Measurements from ENCODE around the gene GRIN2D.
A peak's percentile ranks its signal among the peaks of the same experiment; 100 is the strongest.

GRIN2D gene

DNA sequence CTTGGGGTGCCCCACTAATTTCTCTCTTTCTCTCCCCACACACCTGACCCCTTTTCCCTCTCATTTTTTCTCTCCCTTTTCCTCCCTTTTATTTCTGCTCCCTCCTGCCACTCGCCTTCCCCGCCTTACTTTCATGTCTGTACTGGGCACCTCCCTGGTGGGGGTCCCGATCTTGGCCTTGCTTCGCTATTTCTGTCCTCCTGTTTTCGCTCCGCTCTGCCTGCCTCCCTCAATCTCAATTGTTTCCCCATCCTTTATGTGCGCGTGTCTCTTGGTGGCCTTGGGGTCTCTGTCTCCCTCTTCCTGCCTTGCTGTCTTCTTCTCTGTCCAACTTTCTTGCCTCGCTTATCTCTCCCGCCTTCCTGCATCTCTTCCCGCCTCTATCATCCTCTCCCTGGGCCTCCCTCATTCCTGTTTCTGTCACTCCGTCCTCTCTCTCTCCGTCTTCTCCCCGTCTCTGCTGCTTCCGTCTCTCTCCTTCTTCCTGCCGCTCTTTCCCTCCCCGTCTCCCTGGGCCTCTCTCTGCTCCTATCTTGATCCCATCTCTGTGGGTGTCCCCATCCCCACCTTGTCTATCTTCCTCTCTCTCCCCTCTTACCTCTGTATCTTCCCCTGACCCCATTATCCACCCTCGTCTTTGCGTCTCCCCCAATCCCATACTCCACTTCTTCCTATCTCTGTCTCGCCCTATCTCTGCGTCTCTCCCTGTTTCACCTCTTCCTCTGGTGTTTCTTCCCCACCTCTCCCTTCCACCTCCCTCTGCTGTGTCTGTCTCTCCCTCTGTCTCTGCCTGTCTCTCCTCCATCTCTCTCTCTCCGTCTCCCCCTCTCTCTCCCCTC is 4.0 kb downstream of the GRIN2D start:
- no peak for DNase-seq (ENCODE audit: low read depth, low spot score)

DNA sequence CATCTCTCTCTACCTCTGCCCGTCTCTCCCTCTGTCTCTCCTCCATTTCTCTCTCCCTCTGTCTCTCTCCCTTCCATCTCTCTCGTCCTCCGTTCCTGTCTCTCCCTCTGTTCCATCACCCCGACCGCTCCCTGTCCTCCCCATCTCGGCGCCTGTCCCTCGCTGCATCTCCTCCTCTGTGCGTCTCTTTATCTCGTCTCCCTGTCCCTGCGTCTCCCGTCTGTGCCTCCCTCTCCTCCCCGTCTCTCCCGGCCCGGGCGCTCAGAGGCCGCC is 4.6 kb downstream of the GRIN2D start:
- no peak for DNase-seq (ENCODE audit: low read depth, low spot score)

DNA sequence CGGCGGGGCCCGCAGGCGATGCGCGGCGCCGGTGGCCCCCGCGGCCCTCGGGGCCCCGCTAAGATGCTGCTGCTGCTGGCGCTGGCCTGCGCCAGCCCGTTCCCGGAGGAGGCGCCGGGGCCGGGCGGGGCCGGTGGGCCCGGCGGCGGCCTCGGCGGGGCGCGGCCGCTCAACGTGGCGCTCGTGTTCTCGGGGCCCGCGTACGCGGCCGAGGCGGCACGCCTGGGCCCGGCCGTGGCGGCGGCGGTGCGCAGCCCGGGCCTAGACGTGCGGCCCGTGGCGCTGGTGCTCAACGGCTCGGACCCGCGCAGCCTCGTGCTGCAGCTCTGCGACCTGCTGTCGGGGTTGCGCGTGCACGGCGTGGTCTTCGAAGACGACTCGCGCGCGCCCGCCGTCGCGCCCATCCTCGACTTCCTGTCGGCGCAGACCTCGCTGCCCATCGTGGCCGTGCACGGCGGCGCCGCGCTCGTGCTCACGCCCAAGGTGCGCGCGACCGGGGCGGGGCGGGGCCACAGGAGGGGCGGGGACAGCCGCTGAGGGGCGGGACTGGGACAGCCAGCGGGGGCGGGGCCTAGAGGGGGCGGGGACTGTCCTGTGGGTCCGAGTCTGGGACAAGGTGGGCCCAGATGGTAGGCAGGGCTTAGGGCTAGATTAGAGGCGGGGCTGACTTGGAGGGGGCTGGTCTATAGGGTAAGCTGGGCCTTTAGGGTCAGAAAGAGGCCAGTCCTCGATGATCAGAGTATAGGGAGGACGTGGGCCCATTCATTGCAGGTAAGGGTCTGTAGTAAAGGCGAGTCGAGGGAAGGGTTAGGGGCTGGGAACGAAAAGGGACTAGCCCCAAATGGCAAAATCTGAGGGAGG is 5.1 kb downstream of the GRIN2D start:
- peak; percentile 73 for DNase-seq (ENCODE audit: low read depth, low spot score)

DNA sequence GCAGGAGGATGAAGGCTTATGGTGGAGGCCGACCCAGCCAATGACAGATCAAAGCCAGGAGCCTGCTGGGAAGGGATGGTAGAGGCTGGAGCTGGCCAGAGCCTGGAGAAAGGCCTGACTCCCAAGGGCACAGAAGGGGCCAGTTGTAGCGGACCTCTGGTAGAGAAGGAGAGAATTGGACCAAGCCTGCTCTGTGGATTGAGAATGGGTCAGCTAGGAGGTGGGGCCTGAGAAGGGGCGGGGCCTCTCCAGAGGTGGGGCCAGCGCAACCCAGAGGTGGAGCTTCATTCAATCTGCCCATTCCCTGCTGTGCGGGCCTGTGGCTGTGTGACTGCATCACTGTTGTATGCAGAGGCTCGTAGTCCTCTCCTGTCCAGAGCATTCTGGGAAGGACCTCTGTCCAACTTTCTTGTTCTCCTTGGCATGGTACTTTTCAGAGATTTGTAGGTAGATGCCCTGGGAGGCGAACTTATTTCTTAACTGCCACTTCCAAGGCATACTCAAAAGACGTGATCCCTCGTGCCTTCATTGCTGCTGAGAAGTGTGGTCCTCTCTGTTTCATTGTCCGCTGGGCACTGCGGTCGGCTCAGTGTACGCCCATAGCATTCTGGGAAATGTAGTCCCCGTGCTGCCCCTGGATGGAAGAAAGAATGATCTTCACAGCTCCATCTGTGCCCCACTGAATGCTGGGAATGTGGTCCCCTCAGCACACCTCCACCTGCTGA is 6.7 kb downstream of the GRIN2D start:
- no peak for DNase-seq (ENCODE audit: low read depth, low spot score)

DNA sequence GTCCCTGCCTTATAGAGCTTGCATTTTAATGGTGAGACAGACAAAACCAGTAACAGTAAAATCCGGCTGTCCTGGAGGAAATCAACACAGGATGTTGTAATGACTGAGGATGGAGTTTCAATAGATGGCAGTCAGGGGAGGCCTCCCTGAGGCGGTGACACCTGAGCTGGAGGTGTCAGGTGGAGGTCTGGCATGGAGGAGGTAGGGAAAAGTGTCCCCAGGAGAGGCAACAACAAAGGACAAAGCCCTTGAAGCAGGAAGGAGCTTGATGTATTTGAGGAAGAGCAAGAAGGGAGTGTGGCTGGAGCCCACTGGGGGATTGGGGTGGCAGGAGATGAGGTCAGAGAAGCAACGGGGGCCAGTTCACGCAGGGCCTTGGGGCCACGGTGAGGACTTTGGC is 7.8 kb downstream of the GRIN2D start:
- no peak for DNase-seq (ENCODE audit: low read depth, low spot score)

DNA sequence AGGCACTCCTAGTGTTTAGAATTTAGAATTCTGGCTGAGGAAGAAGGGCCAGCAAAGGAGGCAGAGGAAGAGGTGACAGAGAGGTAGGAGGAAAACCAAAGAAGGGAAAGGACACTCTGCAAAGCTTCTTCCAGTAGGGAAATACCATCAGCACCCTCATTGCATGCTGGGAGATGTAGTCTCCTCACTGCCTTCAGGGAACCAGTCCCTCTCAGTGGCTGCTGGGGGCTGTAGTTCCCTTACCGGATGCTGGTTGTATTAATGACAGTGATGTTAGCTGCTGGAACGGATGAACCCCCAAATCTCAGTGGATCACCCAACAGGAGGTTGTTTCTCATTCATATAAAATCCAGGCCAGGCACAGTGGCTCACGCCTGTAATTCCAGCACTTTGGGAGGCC is 10.1 kb downstream of the GRIN2D start:
- no peak for DNase-seq (ENCODE audit: low read depth, low spot score)

DNA sequence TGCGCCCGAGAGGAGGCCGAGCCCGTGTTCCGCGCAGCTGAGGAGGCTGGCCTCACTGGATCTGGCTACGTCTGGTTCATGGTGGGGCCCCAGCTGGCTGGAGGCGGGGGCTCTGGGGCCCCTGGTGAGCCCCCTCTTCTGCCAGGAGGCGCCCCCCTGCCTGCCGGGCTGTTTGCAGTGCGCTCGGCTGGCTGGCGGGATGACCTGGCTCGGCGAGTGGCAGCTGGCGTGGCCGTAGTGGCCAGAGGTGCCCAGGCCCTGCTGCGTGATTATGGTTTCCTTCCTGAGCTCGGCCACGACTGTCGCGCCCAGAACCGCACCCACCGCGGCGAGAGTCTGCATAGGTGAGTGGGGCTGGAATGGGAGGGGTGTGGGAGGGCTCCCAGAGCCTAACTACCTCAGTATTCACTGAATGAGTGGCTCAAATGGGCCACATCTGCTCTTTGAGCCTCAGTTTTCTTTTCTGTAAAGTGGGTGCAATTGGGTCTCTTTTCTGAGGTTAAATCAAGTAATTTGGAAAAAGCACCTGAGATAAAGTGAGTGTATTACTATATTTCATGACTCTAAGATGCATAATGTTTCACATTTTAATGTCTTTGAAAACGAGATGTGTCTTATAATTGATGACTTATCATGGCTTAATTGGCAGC is 11.7 kb downstream of the GRIN2D start:
- no peak for DNase-seq (ENCODE audit: low read depth, low spot score)

DNA sequence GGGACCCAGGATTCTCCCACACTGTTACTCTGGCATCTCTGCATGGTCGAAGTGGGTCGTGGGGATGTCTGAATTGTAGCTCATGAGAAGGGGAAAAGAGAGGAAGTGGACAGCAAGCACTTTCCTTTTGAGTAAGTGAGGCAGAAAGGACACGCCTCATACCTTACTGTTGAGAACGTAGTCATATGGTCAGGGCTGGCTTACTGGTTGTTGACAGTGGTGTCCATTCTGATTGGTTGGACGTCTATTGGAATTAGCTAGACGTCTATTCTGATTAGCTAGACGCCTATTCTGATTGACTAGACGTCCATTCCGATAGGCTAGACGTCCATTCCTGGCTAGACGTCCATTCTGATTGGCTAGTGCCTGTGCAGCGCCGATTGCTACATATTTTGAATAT is 12.4 kb downstream of the GRIN2D start:
- no peak for DNase-seq (ENCODE audit: low read depth, low spot score)

DNA sequence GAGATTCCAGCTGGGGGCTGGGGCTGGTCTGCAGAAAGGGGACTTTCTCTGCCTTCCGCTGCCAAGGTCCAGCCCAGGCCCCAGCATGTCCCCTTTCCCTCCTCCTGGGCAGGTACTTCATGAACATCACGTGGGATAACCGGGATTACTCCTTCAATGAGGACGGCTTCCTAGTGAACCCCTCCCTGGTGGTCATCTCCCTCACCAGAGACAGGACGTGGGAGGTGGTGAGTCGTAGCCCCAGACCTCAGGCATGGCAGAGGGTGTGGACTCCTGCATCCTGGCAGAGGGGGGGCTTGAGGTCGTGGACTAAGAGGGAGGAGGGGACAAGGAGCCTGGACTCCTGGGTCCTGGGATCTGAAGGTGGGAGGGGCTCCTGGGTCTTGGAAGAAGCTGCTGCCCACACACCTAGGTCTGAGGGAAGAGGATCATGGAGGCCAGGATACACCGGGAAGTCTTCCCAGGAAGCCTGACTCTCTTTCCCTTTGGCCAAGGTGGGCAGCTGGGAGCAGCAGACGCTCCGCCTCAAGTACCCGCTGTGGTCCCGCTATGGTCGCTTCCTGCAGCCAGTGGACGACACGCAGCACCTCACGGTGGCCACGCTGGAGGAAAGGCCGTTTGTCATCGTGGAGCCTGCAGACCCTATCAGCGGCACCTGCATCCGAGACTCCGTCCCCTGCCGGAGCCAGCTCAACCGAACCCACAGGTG is 20.6 kb downstream of the GRIN2D start:
- DNase-seq (ENCODE audit: low read depth, low spot score): no peak

DNA sequence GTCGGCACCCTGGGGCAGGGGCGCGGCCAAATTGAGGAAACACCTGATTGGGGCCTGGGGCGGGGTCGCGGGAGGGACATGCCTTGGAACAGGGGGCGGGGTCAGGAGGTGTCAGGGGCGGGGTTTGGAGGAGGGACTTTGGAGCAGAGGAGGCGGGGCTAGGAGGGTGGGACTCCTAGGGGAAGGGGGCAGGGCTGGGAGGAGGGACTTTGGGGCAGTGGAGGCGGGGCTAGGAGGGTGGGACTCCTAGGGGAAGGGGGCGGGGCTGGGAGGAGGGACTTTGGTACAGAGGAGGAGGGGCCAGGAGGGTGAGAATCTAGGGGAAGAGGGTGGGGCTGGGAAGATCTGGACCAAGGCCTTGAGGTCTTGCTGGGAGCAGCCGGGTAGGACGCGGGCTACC is 21.9 kb downstream of the GRIN2D start:
- no peak for DNase-seq (ENCODE audit: low read depth, low spot score)

DNA sequence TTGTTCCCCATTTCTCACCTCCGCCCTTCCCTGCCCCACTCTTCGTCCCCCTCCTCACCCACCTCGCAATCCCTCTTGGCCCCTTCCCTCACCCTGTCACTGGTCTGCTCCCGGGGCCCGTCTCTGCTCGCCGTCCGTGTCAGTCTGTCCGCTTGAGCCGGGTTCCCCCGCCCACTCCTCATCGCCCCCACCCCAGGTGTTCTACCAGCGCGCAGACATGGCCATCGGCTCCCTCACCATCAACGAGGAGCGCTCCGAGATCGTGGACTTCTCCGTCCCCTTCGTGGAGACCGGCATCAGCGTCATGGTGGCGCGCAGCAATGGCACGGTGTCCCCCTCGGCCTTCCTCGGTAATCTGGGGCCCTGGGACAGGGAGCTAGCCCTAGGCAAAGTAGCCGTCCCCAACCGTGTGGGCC is 22.3 kb downstream of the GRIN2D start:
- no peak for DNase-seq (ENCODE audit: low read depth, low spot score)

DNA sequence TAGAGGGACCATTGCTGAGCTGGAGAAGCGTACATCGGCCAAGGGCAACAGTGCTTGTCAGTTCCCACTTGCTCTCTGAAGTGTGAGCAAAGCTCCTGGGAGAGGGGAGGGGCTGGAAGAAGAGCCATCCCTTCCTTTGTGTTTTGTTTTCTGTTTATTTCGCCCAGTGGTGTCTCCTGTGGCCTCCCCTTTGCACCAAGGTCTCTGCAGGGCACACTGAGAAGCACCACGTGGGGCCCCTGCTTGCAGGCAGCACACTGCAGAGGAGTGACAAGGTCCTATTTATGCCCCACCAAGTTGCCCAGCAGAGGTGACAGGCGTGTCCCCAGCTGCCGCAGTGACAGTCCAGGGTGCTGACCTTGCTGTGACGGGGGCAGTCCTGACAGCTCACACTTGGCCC is 24.0 kb downstream of the GRIN2D start:
- no peak for DNase-seq (ENCODE audit: low read depth, low spot score)

DNA sequence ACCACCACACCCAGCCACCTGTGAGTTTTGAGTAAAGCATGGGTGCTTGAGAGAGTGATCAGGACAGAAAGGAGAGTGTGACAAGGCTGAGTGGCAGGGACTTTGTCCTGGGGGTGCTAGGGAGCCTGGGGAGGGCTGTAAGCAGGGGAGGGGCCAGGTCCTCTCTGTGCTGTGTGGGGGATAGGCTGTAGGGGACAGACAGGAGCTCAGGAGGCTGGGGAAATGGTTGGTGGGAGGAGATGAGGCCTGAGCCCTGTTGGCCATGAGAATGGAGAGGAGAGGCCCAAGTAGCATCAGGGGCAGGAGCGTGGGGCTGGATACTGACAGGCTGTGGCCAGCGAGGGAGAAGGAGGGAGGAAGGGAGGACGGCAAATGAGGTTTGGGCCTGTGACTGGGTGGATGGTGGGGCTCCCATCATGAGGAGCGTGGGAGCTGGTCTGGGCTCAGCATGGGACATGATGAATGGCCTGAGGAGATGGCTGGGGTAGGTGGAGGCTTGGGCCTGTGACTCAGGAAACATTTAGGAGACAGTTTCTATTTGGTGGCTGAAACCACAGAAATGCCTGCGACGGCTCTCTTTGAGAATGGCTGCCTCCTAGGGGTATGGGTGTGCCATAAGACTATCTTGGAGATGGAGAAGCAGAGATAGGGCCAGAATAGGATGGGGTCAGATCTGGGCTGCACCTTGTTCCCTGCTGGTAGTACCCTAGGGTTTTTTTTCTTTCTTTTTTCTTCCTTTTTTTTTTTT is 25.0 kb downstream of the GRIN2D start:
- no peak for DNase-seq (ENCODE audit: low read depth, low spot score)

DNA sequence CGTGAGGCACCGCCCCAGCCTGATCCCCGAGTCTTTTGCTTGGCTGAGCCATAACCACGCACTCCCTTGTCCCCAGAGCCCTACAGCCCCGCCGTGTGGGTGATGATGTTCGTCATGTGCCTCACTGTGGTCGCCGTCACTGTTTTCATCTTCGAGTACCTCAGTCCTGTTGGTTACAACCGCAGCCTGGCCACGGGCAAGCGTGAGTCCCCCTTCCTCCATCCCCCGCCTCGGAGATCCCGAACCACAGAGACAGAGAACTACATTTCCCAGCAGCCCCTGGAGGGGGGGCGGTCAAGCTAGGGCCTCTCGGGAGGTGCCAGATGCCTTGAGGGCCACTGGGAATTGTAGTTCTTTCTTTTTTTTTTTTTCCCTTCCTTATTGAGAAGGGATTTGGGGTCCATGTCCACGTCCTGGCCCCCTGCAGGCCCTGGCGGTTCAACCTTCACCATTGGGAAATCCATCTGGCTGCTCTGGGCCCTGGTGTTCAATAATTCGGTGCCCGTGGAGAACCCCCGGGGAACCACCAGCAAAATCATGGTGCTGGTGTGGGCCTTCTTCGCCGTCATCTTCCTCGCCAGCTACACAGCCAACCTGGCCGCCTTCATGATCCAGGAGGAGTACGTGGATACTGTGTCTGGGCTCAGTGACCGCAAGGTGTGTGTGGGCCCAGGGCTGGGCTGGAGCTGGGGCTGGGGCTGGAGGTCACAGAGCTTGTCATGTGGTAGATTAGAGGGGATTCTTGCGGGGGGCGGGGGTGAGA is 25.9 kb downstream of the GRIN2D start:
- peak; percentile 37 for DNase-seq (ENCODE audit: low read depth, low spot score)

DNA sequence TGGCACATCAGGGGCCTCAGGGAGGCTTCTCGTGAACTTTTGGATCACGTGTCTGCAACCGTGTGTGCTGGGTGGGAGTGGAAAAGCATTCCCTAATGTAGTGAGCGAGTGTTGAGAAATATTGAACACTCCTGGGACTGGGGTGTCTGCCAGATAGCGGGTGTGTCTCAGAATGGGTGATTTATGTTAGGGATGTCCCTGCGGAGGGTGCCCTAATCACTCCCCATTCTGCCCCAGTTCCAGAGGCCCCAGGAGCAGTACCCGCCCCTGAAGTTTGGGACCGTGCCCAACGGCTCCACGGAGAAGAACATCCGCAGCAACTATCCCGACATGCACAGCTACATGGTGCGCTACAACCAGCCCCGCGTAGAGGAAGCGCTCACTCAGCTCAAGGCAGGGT is 28.1 kb downstream of the GRIN2D start:
- no peak for DNase-seq (ENCODE audit: low read depth, low spot score)

DNA sequence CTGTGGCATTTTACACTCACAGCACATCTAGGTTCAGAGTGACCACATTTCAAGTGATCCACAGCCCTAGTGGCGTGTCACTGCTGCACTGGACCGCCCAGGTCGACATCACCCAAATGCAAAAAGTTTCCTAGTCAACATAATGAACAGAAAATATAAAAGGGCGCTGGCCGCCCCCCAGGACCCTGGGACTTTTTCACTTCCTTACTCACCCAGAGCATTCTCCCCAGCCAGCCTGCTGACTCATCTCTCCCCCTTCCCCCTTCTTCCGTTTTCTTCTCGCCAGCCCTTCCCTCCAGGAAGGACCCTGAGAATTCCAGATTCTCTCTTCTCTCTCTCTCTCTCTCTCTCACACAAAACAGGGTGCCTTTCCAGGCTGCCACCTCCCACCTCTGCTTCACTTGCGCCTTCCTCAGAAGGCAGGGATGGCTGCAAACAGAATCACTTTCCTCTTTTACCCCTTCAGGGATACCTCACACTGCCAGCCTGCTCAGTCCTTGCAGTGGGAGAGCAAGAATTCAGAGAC is 31.3 kb downstream of the GRIN2D start:
- DNase-seq (ENCODE audit: low read depth, low spot score): no peak

DNA sequence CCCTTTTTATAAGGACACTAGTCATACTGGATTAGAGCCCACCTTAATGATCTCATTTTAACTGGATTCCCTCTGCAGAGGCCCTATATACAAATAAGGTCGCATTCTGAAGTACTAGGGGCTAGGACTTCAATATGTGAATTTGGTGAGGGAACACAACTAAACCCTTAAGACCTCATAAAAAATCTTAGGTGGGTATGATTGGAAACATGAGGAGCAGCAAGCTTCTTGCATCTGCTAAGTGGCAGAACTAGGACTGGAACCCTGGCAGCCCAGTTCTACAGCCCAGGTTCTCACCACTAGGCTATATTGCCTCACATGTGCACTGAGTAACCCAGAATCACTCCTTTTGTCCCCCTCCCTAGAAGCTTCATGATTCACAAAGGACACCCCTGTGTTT is 35.2 kb downstream of the GRIN2D start:
- no peak for DNase-seq (ENCODE audit: low read depth, low spot score)

DNA sequence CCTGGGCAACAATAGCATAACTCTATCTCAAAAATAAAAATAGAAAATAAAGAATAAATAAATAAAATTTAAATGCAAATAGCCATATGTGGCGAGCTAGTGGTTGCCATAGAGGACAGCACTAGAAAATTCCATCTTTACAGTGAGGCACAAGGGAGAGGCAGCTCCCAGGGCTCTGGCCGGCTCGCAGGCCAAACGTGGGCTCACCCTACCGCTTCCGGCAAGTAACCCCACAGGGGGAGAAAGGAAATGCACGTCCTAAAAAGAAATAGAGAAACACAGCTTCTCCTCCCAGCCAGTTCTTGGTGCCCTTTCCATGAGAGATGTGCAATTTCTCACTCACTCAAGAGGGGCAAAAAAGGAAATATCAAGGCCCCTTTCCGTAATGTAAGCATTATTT is 39.9 kb downstream of the GRIN2D start:
- no peak for DNase-seq (ENCODE audit: low read depth, low spot score)

DNA sequence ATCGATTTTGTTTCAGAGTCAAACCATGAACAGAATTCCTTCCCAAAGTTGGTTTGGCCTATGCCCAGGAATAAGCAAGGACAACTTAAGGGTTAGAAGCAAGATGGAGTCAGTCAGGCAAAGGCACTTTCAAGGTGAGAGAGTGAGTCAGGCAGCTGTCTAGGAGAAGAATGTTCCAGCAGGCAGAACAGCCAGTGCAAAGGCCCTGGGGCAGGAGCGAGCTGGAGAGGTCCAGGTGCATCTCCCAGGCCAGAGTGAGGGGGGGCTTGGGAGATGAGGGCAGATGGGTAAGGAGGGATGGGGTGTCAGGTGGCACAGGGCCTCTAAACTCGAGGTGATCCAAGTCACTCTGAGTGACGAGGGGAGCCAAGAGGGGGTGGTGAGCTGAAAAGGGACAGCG is 43.1 kb downstream of the GRIN2D start:
- DNase-seq (ENCODE audit: low read depth, low spot score): no peak

All from activated CD4-positive, CD25-positive, alpha-beta regulatory T cell treated with anti-CD3 and anti-CD28 coated beads, Interleukin-2, amount 50 U/mL, for 16 hours (primary cell).